Subcutaneous abdominal adipose tissue (tissue), 5 donors: ENCODE measurements around the gene CR1.
A peak's percentile ranks its signal among the peaks of the same experiment; 100 is the strongest.

Source experiments
- H3K27ac ChIP-seq: one replicate; pipeline ENCODE4 v1.7.0; 2013; ENCODE audit warnings: low read depth, mild to moderate bottlenecking, inconsistent platforms, low read length, moderate library complexity
- H3K27me3 ChIP-seq, 5 donors: one replicate each; pipeline ENCODE4 v1.7.0; 2013; ENCODE audit warnings: low read length in 5 of 5, inconsistent platforms in 1 of 5; ENCODE audit not compliant: control insufficient read depth in 5 of 5, insufficient read depth in 4 of 5
- H3K36me3 ChIP-seq, 5 donors: one replicate each; pipeline ENCODE4 v1.7.0; 2013; ENCODE audit warnings: low read length in 5 of 5; ENCODE audit not compliant: control insufficient read depth in 5 of 5, insufficient read depth in 5 of 5
- H3K4me1 ChIP-seq, 5 donors: one replicate each; pipeline ENCODE4 v1.7.0; 2013; ENCODE audit warnings: low read length in 5 of 5, mild to moderate bottlenecking in 3 of 5, moderate library complexity in 1 of 5; ENCODE audit not compliant: control insufficient read depth in 5 of 5, insufficient read depth in 5 of 5
- H3K4me3 ChIP-seq, 5 donors: one replicate each; pipeline ENCODE4 v1.7.0; 2013; ENCODE audit warnings: low read length in 5 of 5, low read depth in 1 of 5
- H3K9ac ChIP-seq, 5 donors: one replicate each; pipeline ENCODE4 v1.7.0; 2013; ENCODE audit warnings: low read length in 5 of 5, mild to moderate bottlenecking in 4 of 5, moderate library complexity in 3 of 5
- H3K9me3 ChIP-seq, 5 donors: one replicate each; pipeline ENCODE4 v1.7.0; 2013; ENCODE audit warnings: low read length in 5 of 5; ENCODE audit not compliant: control insufficient read depth in 5 of 5
- donor health status: healthy.
- donor health status: healthy.
- donor health status: healthy.
- donor health status: healthy.
- donor health status: healthy.

CR1 gene

DNA sequence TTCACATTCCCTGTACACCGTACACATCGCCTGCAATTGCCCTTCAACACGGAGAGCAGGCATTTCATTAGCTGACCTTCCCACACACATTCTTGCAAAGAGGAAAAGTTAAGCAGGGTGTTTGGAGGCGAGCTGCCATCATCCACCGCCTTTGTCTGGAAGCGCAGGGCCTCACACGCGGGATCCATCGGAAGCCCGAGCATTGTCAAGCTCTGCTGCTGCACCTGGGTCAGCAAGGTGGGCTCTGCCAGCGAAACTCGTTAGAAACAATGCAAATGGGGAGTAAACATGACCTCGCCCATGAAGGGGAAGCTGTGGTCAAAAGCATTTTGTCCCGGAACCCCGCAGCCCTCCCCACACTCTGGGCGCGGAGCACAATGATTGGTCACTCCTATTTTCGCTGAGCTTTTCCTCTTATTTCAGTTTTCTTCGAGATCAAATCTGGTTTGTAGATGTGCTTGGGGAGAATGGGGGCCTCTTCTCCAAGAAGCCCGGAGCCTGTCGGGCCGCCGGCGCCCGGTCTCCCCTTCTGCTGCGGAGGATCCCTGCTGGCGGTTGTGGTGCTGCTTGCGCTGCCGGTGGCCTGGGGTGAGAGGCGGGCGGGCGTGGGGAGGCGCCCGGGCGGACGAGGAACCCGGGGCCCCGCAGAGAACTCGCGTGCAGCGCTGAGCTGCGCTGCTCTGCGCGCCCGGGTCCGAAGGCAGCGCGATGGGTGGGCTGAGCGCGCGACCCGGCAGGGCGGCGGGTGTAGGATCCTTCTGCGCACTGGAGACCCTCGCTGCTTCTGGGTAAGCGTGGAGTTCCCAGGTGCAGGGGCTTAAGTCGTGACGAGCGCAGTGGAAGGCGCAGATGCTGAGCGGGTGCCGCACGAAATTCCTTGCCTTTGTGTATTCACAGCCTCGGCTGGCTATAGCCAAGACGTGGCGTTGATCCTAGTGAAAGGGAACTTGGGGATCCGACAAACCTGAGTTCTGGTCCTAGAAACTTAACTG, at the start of gene CR1:
Gene CR1, plus strand, starts transcription at position 357 of the 992 bp plus-strand sequence. Its CDS starts 111 bp downstream, at position 468.
- H3K4me1 ChIP-seq: peaks cover 0 to 19% (median 7%) of the 10 kb centered on the region in 5 donors
- no peak within 1 kb of the TSS for H3K27ac ChIP-seq
- H3K27me3 ChIP-seq: peaks cover 7 to 17% (median 14%) of the 10 kb centered on the region in 5 donors
- H3K4me3 ChIP-seq: peak within 1 kb of the TSS; percentile 41 to 63 (median 49)
- H3K9me3 ChIP-seq: no peaks in the 10 kb centered on the region
- no peaks in the 10 kb centered on the region for H3K36me3 ChIP-seq
- peak within 1 kb of the TSS in 1 of 5 donors; percentile 45 for H3K9ac ChIP-seq

DNA sequence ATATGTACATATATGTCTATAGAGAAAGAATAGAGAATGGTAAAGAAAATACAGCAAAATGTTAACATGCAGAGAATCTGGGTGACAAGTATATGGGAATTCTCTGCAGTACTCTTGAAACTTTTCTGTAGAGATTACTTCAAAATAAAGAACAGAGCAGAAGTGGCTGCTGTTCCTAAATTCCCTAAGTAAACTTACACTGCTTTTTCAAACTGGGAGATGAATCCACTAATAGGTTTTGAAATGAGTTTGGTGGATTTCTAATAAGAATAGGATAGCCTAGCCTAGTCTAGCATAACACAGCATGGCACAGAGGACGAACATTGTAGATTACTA, 42.3 kb upstream of the CR1 start:
- Histone ChIP-seq H3K9ac (no peak overlapping the region), H3K9me3 (no peaks in the 10 kb centered on the region), H3K27me3 (peaks cover 12 to 39% (median 24%) of the 10 kb centered on the region in 5 donors), H3K4me3 (peak overlapping the region in 4 of 5 donors; percentile 48 to 67 (median 58)), H3K27ac (no peak overlapping the region), H3K4me1 (peaks cover 2 to 15% (median 14%) of the 10 kb centered on the region in 5 donors), H3K36me3 (no peaks in the 10 kb centered on the region)

DNA sequence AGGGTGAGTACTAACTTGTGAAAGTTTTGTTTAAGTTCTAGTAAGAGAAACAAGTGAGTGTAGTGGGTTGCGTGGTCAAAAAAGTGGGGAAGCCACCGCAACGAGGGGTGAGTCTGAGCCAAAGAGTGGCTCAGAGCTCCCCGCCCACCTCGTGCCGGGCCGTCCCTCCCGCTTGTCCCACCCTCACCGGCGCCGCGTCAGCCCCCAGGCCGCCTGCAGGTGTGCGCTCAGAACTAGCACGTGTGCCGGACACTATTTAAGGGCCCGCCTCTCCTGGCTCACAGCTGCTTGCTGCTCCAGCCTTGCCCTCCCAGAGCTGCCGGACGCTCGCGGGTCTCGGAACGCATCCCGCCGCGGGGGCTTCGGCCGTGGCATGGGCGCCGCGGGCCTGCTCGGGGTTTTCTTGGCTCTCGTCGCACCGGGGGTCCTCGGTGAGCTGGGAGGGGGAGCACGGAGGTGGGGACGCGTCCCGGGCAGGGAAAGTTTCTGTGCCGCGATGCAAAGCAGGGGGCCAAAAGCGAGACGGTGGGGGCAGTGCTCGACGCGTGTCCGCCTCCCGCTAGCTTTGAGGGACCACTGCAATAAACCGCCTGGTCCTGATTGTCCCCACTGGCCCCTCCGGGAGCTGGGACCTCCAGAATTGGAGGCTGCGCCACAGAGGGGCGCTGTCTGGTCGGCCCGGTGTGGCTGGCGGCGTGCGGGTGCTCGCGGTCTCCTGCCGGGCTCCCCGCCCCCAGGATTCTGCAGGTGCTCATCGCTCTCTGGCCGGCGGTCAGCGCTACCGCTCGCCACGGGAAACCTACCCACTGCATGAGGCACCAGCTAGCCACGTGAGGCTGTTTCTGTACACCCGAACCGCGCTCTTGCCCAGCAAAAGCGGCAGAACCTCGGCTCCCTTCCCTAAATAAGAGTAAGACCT, 41.7 kb upstream of the CR1 start, which contains the start of gene CR2:
Gene CR2, plus strand, starts transcription at position 283 of the 919 bp plus-strand sequence. Its CDS starts 91 bp downstream, at position 374.
- H3K27ac ChIP-seq: no peak within 1 kb of the TSS
- peak within 1 kb of the TSS; percentile 30 to 67 (median 52) for H3K4me3 ChIP-seq
- peak within 1 kb of the TSS in 2 of 5 donors; percentile 31 to 41 for H3K9ac ChIP-seq
- H3K9me3 ChIP-seq: no peaks in the 10 kb centered on the region
- no peaks in the 10 kb centered on the region for H3K36me3 ChIP-seq
- H3K4me1 ChIP-seq: peaks cover 2 to 15% (median 14%) of the 10 kb centered on the region in 5 donors
- H3K27me3 ChIP-seq: peaks cover 12 to 39% (median 24%) of the 10 kb centered on the region in 5 donors

DNA sequence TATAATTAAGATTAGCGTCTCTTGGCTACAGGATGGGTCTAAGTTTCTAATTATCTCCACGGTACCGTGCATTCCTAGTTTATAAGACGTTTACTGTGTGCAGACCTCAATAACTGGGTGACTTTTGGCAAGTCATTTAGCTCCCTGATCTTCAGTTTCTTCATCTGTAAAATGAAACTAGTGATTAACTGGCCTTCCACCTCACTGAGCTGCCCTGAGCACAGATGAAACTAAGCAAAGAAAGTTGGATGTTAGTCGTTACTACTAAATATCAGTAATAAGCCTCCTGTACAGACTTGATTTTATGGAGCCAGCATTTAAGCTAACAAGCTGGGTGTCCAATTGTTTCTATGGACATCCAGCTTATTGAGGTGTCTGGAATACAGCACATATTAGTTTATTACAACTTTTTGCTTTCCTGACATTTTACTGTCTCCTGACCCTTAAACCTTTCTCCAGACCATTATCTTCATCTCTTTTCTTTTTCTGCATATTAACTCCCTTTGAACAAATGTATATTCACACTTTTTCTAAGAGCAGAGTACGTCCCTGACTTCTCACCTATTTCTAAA, 40.7 kb upstream of the CR1 start:
- H3K4me1 ChIP-seq: peaks cover 2 to 15% (median 14%) of the 10 kb centered on the region in 5 donors
- H3K4me3 ChIP-seq: peak overlapping the region in 2 of 5 donors; percentile 30 to 48
- H3K27ac ChIP-seq: no peak overlapping the region
- no peak overlapping the region for H3K9ac ChIP-seq
- H3K9me3 ChIP-seq: no peaks in the 10 kb centered on the region
- peaks cover 12 to 39% (median 24%) of the 10 kb centered on the region in 5 donors for H3K27me3 ChIP-seq
- no peaks in the 10 kb centered on the region for H3K36me3 ChIP-seq

DNA sequence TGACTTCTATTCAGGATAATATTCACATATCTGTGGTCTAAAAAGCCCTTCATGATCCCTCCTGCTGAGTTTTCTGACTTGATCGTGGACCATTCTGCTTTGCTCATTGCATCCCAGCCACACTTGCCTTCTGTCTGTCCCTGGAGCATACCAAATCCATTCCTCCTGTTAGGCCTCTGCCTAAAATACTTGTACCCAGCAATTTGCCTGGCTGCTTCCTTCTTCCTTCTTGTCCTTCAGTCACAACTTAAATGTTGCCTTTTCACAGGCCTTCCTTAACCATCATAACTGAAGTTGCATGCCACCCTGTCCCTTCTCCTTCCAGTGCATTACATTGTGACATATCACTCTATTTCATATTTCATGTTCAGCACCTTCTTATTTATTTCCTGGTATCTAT, 37.5 kb upstream of the CR1 start:
- H3K4me1 ChIP-seq: peaks cover 2 to 15% (median 14%) of the 10 kb centered on the region in 5 donors
- H3K9ac ChIP-seq: no peak overlapping the region
- H3K4me3 ChIP-seq: no peak overlapping the region
- no peaks in the 10 kb centered on the region for H3K9me3 ChIP-seq
- H3K36me3 ChIP-seq: no peaks in the 10 kb centered on the region
- H3K27me3 ChIP-seq: peaks cover 12 to 32% (median 20%) of the 10 kb centered on the region in 5 donors
- no peak overlapping the region for H3K27ac ChIP-seq

DNA sequence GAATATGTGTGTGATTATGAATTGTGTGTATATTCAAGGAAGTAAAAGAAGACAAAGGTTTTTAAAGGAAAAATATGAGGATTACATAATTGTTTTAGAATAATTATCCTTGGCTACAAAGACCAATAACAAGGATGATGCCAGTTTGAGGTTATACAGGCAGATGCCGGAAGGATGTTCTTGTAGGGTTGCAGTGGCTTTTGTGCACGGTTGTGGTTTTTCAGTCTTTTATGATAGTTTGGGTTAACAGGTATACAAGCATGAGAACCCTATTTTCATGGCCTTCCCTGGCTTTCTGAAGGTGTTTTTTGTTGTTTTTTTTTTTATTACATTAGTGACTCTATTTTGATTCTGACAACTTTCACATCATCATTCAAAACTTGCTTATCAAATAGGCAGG, 36.9 kb upstream of the CR1 start:
- no peak overlapping the region for H3K27ac ChIP-seq
- H3K36me3 ChIP-seq: no peaks in the 10 kb centered on the region
- no peaks in the 10 kb centered on the region for H3K9me3 ChIP-seq
- H3K27me3 ChIP-seq: peaks cover 11 to 28% (median 15%) of the 10 kb centered on the region in 5 donors
- H3K4me1 ChIP-seq: peaks cover 2 to 13% (median 11%) of the 10 kb centered on the region in 5 donors
- H3K4me3 ChIP-seq: no peak overlapping the region
- H3K9ac ChIP-seq: no peak overlapping the region

DNA sequence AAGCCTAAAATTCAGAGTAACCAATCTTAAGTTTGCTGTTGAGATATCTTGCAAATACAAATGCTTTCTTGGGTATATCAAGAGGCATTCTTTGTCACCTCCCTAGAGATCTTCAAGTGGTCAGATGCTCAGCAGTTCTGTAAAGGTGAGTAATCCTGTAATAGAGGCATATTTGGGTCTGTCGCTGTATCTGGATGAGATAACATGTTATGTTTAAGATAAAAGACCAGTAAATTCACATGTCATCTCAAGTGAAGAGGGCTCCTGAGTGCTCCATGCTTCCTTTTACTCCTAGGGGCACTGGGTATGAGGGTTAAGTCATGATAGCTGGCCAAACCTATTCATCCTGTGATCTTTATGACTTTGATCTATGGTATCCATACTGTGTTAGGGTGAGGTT, 34.3 kb upstream of the CR1 start:
- H3K9ac ChIP-seq: no peak overlapping the region
- H3K4me3 ChIP-seq: no peak overlapping the region
- H3K36me3 ChIP-seq: no peaks in the 10 kb centered on the region
- H3K4me1 ChIP-seq: no peaks in the 10 kb centered on the region
- H3K27ac ChIP-seq: no peak overlapping the region
- H3K27me3 ChIP-seq: peaks cover 0 to 4% (median 0%) of the 10 kb centered on the region in 5 donors
- no peaks in the 10 kb centered on the region for H3K9me3 ChIP-seq

DNA sequence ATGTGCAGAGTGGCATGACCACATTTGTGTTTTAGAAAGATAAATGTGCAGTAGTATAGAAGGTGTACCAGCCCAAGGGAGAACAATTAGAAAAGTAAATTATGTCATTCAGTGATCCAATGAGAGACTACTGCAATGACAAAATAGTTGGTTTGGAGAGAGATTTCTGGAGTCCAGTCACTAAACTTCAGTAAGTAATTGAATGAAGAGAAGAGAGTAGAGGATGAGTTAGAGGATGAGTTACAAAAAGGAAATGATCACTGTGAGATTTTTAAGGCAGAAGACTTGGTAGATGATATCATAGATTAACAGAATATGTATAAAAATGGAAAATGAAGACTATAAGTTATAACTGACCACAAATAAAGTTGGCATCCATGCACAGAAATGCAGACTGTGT, 33.4 kb upstream of the CR1 start:
- no peak overlapping the region for H3K4me3 ChIP-seq
- H3K4me1 ChIP-seq: no peaks in the 10 kb centered on the region
- no peak overlapping the region for H3K9ac ChIP-seq
- peaks cover 0 to under 1% (median 0%) of the 10 kb centered on the region in 5 donors for H3K27me3 ChIP-seq
- H3K36me3 ChIP-seq: no peaks in the 10 kb centered on the region
- H3K27ac ChIP-seq: no peak overlapping the region
- no peaks in the 10 kb centered on the region for H3K9me3 ChIP-seq

DNA sequence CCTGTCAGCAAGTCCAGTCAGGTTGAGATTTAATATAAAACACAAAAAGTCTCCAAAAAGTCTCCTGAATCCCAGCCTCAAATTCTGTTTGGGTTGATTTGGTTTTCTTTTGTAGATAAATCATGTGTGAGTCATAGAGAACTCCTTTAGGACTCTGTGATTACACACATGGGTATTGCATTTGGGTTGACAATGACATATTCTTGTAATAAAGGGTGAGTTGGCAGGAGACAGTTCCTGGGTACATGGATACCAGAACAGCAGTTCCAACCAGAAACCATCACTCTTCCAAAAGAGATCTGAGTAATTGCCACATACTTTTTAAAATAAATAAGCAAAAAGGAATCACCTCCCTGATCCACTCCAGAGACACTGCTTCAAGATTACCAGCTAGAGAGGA, 32.9 kb upstream of the CR1 start:
- H3K9me3 ChIP-seq: no peaks in the 10 kb centered on the region
- no peaks in the 10 kb centered on the region for H3K4me1 ChIP-seq
- no peaks in the 10 kb centered on the region for H3K27me3 ChIP-seq
- no peaks in the 10 kb centered on the region for H3K36me3 ChIP-seq
- no peak overlapping the region for H3K4me3 ChIP-seq
- H3K9ac ChIP-seq: no peak overlapping the region
- H3K27ac ChIP-seq: no peak overlapping the region
